NCI-H1092 (cell line): Measurements from ENCODE around the gene UBXN2A.
"Not testable (repeated sequence)": the region's sequence is repeated elsewhere in the genome, so short reads cannot be mapped to it uniquely, and the experiment has no call there.

Experiments used
- DNase-seq: peaks from one replicate; lab custom pipeline; 2025; lab: John Stamatoyannopoulos, UW

Gene UBXN2A

DNA sequence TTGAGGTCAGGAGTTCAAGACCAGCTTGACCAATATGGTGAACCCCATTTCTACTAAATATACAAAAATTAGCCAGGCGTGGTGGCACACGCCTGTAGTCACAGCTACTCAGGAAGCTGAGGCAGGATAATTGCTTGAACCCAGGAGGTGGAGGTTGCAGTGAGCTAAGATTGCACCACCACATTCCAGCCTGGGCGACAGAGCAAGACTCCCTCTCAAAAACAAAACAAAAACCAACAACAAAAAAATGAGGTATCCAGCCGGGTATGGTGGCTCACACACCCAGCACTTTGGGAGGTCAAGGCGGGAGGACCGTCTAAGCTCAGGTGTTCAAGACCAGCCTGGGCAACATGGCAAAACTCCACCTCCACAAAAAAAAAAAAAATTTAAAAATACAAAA is 74.6 kb downstream of the UBXN2A start:
- not testable (repeated sequence) for DNase-seq

DNA sequence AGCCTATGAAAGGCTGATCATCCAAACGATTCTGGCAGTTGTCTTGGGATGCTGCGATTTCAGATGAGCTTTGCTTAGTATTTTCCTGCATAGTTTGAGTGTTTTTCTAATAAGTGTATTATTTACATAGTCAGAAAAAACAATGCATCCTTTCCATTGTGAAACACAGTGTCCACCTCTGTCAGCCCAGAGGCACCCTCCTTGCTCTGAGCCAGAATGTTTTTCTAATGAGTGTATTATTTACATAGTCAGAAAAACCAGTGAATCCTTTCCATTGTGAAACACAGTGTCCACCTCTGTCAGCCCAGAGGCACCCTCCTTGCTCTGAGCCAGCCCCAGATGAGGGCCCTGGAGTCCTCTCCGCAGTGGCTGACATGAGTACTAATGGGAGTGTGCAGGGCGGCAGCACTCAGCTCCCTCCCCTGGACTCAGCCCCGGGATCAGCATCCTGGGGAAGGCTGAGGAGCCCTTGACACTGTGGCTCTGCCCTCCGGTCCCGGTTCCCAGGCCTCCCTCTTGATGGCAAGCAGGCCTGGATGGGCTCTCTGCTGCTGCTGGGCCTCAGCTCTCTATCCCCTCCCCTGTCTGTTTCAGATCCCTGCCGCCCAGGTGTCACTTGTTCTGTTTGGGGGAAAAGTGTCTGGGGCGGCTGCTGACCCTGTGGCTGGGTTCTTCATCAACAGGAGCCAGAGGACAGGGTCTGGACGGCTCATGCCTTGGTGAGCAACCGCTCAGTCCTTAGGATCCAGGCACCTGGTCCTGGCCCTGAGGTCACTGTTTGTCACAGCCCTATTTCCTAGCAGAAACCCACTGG is 75.5 kb downstream of the UBXN2A start:
- no peak for DNase-seq

- DNase-seq = no peak
Measured at GRCh38 chr2:24016376-24016761, 76.1 kb downstream of the UBXN2A start.

DNA sequence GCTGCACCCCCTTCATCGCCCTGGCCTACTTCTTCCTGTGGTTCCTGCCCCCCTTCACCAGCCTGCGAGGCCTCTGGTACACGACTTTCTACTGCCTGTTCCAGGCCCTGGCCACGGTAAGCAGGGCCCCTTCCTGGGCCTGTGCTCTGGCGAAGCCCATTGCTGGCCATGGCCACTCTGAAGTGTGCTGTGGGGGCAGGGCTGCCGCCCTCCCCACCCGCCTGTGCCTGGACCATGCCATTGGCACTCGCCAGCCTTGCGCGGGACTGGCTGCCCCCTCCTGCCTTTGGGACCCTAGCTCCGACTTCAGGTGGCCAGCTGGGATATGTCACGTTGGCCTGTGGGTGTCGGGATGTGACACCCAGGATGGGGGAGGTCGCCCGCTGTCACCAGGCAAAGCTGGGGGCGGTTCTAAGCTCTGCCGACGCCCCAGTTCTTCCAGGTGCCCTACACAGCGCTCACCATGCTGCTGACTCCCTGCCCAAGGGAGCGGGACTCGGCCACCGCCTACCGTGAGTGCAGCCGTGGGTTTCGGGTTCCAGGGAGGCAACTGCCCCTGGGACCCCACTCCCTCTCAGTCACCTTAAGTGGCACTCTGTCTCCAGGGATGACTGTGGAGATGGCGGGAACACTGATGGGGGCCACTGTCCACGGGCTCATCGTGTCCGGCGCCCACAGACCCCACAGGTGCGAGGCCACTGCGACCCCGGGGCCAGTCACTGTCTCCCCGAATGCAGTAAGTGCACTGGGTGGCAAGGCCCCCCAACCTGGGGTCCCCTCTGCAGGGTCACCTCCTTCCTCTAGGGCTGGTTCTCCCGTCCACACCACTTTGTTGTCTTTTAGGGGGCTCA is 76.8 kb downstream of the UBXN2A start:
- DNase-seq = no peak

DNA sequence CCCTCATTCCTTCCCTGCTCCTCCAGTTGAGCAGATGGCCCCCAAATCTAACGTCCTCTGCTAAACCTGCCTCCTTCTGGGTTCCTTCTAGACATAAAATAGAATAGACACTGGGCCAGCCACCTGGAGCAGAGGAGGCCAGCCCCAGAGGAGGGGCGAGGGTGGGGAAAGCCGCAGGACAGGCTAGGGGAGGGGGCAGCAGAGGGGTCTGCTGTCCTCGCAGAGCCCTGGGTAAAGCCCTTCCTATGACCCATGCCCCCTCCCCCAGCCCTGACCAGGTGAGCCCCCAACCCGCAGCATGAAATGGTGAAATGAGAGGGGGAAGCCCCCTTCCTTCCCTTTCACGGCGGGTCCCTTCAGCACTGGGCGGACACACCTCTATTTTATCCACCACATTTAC is 77.4 kb downstream of the UBXN2A start:
- DNase-seq = no peak

DNA sequence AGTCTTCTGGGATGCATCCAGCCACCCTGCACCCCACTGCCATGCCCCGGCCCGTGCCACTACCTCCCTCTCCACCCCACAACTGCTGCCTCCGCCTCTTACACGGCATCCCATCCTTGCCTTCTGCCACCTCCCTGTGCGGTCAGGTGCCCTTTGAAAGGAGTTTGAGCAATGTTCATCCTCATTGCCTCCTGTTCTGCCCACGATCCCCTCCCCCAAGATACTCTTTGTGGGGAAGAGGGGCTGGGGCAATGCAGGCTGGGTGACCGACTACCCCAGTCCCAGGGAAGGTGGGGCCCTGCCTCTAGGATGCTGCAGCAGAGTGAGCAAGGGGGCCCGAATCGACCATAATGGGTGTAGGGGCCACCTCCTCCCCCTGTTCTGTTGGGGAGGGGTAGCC is 78.0 kb downstream of the UBXN2A start:
- no peak for DNase-seq

- no peak for DNase-seq
Measured at GRCh38 chr2:24019729-24020128, 79.5 kb downstream of the UBXN2A start.

- DNase-seq = no peak
Measured at GRCh38 chr2:24020244-24020643, 80.0 kb downstream of the UBXN2A start.

DNA sequence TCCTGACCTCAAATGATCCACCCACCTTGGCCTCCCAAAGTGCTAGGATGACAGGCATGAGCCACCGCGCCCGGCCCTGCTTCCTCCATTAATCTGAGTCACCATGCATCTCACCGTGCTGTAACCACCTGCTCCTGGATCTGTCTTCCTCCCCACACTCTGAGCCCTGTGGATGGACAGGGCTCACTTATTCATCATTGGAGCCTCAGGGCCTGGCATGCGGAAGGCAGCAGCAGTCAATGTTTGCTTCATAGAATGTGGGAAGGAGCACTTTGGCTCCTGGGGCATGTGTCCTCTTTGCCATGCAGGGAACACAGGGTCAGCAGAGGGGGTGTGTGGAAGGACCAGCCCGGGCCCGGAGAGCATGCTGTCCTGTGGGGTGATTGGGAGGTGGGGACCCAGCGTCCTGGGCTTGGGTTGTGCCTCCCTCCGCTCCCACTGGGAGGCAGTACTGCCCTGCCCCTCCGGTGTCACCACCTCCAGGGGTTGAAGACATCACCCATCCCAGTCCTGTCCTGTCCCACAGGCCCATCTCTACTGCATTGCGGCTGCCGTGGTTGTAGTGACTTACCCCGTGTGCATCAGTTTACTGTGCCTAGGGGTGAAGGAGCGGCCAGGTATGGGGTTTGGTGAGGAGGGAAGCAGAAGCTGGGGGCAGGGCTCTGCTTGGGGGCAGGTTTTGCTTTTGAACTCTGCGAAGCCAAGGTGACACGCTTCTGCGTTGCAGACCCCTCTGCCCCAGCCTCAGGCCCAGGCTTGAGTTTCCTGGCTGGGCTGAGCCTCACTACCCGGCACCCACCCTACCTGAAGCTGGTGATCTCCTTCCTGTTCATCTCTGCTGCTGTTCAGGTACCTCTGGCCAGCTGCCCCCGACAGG is 81.1 kb downstream of the UBXN2A start:
- no peak for DNase-seq

GRCh38 chr2:24022324-24022974 is 82.2 kb downstream of the UBXN2A start:
- DNase-seq = no peak

DNA sequence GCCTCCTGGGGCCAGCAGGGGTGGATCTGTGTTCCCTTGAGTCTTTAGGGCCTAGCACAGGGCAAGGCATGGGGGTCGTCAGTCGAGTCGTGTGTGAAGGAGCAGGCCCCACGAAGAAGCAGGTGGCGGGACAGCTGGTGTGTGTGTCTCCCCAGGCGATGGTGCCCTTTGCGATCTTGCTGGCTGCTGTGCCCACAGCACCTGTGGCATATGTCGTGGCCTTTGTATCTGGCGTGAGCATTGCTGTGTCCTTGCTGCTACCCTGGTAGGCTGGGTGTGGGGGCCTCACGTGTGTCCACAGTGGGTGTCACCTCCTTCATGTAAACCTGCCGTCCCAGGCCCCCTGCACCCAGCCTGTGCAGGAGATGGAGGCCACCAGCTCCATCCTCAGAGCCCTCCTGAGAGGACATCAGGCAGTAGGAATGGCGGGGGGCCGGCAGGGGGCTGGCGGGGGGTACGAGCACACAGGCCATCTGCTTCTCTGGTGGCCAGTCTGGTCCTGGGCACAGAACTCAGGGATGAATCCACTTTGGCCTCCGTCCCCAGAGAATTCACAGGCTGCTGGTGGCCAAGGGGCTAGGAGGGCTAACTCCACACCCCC is 82.8 kb downstream of the UBXN2A start:
- DNase-seq = no peak

DNA sequence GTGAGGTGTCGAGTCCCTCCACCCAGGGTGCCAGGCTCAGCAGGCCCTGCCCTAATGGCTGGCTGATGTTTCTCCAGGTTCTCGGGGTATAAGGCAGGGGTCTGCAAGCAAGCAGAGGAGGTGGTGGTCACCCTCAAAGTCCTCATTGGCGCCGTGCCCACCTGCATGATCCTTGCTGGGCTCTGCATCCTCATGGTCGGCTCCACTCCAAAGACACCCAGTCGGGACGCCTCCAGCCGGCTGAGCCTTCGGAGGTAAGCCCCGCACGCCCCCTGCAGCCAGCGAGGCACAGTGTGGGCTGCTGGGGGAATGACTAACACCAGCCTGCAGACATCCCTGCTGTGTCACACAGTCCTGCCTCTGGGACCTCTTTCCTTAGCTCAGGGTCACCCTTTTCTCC is 83.8 kb downstream of the UBXN2A start:
- no peak for DNase-seq

GRCh38 chr2:24024996-24025663 is 84.9 kb downstream of the UBXN2A start:
- no peak for DNase-seq

GRCh38 chr2:24026233-24026632 is 86.0 kb downstream of the UBXN2A start:
- DNase-seq = no peak

DNA sequence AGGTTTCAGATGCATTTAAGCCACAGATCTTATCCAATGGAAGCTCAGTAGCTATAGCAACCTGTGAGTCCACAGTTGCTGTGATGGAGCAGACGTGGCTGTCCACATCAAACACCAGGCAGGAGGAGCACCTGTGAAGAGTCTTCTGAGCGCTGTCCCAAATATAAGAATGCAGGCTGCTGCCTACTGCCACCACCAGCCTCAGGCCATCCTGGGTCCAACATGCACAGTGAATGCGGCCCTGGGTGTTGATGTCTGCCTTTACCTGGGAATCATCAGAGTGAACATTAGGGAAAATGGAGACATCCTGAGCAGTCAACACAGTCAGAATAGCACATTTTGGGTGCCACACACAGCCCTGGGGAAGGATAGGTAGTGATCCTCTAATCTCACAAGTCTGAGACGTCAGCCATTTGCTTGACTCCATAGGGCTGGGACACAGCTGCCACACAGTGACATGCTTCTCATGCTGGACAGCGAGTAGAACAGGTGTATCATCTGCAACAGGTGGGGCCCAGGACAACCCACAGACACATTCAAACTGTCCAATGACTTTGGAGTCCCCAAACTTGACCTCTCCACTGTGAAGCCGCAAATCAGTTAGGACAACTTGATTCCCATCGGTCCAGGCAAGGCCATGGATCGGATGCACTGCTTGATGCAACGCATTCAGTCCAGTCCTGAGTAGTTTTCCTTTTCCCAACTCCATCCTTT is 98.7 kb downstream of the UBXN2A start:
- DNase-seq = no peak

DNA sequence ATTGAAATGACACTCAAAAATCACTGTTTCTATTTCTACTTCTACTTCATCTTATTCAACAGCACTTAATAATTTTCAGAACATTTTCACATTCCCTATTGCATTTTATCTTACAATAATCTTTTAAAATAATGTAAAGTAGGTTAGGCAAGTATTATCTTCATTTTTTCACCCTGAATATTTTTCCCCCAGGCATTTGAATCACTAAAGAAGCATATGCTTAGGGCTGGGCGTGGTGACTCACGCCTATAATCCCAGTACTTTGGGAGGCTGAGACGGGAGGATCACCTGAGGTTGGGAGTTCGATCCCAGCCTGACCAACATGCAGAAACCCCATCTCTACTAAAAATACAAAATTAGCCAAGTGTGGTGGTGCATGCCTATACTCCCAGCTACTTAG is 100.2 kb downstream of the UBXN2A start:
- DNase-seq = no peak

DNA sequence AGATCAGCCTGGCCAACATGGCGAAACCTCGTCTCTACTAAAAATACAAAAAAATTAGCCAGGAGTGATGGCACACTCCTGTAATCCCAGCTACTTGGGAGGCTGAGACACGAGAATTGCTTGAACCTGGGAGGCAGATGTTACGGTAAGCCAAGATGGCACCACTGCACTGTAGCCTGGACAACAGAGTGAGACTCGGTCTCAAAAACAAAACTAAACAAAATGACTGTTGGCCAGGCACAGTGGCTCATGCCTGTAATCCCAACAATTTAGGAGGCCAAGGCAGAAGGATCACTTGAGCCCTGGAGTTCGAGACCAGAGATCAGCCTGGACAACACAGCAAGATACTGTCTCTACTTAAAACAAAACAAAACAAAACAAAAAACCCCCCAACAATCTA is 102.9 kb downstream of the UBXN2A start:
- not testable (repeated sequence) for DNase-seq

DNA sequence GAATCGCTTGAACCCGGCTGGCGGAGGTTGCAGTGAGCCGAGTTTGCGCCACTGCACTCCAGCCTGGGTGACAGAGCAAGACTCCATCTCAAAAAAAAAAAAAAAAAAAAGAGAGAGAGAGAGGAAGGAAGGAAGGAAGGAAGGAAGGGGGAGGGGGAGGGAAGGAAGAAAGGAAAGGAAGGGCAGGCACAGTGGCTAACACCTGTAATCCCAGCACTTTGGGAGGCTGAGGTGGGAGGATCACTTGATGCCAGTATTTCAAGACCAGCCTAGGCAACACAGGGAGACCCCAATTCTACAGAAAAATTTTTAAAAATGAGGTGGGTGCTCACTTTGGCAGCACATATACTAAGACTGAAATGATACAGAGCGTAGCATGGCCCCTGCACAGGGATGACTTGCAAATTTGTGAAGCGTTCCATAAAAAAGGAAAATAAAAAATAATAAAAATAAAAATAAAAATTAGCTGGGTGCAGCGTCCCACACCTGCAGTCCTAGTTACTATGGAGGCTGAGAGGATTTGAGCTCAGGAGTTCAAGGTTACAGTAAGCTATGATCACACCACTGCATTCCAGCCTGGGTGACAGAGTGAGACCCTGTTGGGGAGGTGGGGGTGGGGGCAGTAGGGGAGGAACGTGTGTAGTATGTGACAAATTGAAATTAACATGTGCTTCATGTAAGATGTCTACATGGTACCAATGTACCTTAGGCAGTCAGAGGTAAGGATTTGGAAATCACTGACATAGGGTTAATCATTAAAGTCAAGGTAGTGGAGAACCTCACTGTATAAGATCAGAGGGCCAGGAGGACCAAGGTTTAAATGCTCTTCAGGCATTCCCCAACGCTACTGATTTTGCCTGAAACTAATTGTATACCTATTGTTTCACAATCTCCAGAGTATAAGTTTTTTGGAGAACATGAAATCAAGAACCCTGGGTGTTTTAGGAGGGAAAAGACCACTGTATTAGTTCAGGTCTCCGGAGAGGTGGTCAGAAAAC is 105.5 kb downstream of the UBXN2A start:
- no peak for DNase-seq

DNA sequence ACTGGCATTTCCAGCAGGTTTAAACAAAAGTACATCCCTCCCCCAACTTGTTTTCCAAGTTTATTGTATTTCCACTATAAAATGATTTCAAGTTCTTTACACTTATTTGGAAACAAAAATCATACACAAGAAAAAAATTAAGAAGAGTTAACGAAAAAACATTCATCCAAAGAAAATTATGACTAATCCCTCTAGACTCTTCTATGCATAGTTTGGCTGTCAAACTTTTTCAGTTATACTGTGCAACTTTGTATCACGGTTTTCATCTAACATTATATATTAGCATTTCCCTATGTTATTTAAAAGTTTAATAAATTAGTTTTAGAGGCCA is 106.3 kb downstream of the UBXN2A start:
- no peak for DNase-seq
